Measurements from ENCODE around the gene CTLA4. TPM values are rescaled to one million over a fixed set of nuclear protein-coding genes. Genes with fewer than 3 reads are reported as not detected.

CTLA4 gene
- total and polyA plus RNA-seq, 2 experiments from 2014 or later: not detected

- no peak for TF ChIP-seq CTCF (IDR thresholded peaks at IDR 0.05; ENCODE audit: low read depth, low read length)
- Histone ChIP-seq H3K27ac (no peak overlapping the region), H3K27me3 (no peaks in the 10 kb centered on the region), H3K4me3 (no peak overlapping the region), H3K4me1 (ENCODE audit: low read depth) (no peaks in the 10 kb centered on the region), H3K36me3 (no peaks in the 10 kb centered on the region), H3K9me3 (ENCODE audit: low read depth) (no peaks in the 10 kb centered on the region)
- peak in 1 of 2 donors; percentile 40 for DNase-seq (ENCODE audit: low read depth in 1 of 2, low spot score in 1 of 2)
Observed at GRCh38 chr2:203846490-203847105, 21.0 kb upstream of the CTLA4 start.

GRCh38 chr2:203849010-203849409 is 18.6 kb upstream of the CTLA4 start:
- no peak overlapping the region for H3K27ac ChIP-seq
- no peak overlapping the region for H3K4me3 ChIP-seq
- DNase-seq (ENCODE audit: low read depth in 1 of 2, low spot score in 1 of 2): no peak
- H3K9me3 ChIP-seq (ENCODE audit: low read depth): no peaks in the 10 kb centered on the region
- no peak for TF ChIP-seq CTCF (IDR thresholded peaks at IDR 0.05; ENCODE audit: low read depth, low read length)
- H3K4me1 ChIP-seq (ENCODE audit: low read depth): no peaks in the 10 kb centered on the region
- H3K36me3 ChIP-seq: no peaks in the 10 kb centered on the region
- H3K27me3 ChIP-seq: no peaks in the 10 kb centered on the region

GRCh38 chr2:203852760-203853159 is 14.8 kb upstream of the CTLA4 start:
- no peak for TF ChIP-seq CTCF (IDR thresholded peaks at IDR 0.05; ENCODE audit: low read depth, low read length)
- Histone ChIP-seq H3K4me3 (no peak overlapping the region), H3K4me1 (ENCODE audit: low read depth) (no peaks in the 10 kb centered on the region), H3K36me3 (no peaks in the 10 kb centered on the region), H3K27me3 (no peaks in the 10 kb centered on the region), H3K27ac (no peak overlapping the region), H3K9me3 (ENCODE audit: low read depth) (no peaks in the 10 kb centered on the region)
- DNase-seq (ENCODE audit: low read depth in 1 of 2, low spot score in 1 of 2): no peak

GRCh38 chr2:203853271-203853670 is 14.3 kb upstream of the CTLA4 start:
- no peaks in the 10 kb centered on the region for H3K27me3 ChIP-seq
- DNase-seq (ENCODE audit: low read depth in 1 of 2, low spot score in 1 of 2): no peak
- no peak overlapping the region for H3K27ac ChIP-seq
- H3K36me3 ChIP-seq: no peaks in the 10 kb centered on the region
- no peak for TF ChIP-seq CTCF (IDR thresholded peaks at IDR 0.05; ENCODE audit: low read depth, low read length)
- no peaks in the 10 kb centered on the region for H3K4me1 ChIP-seq (ENCODE audit: low read depth)
- H3K4me3 ChIP-seq: no peak overlapping the region
- no peaks in the 10 kb centered on the region for H3K9me3 ChIP-seq (ENCODE audit: low read depth)

- Histone ChIP-seq H3K9me3 (ENCODE audit: low read depth) (no peaks in the 10 kb centered on the region), H3K4me3 (no peak overlapping the region), H3K27ac (no peak overlapping the region), H3K4me1 (ENCODE audit: low read depth) (no peaks in the 10 kb centered on the region), H3K36me3 (no peaks in the 10 kb centered on the region), H3K27me3 (no peaks in the 10 kb centered on the region)
- TF ChIP-seq CTCF (IDR thresholded peaks at IDR 0.05; ENCODE audit: low read depth, low read length): no peak
- no peak for DNase-seq (ENCODE audit: low read depth in 1 of 2, low spot score in 1 of 2)
Observed at GRCh38 chr2:203853722-203854121, 13.8 kb upstream of the CTLA4 start.

Measured in cardiac muscle cell (in vitro differentiated cells and primary cell).